Pulmonary artery endothelial cell (primary cell): ENCODE measurements around the gene CLNK. TPM values are rescaled to one million over a fixed set of nuclear protein-coding genes. Genes with fewer than 3 reads are reported as not detected.

Experiments
- DNase-seq: peaks from one replicate; pipeline ENCODE4 v3.0.0-alpha.2; 2011; ENCODE audit warnings: low read depth, low spot score
- total RNA-seq: library from RNA; depleted of rRNA; stranded (reverse); fragments of >200 nt; gene quantifications from 2 replicates; pipeline ENCODE4 v1.2.3, GENCODE V29; 2014

Gene CLNK
- total RNA-seq, 1 donor from 2014 or later: not detected

GRCh38 chr4:10701702-10702460 is 17.3 kb upstream of the CLNK start:
- DNase-seq: peak; percentile 17

DNA sequence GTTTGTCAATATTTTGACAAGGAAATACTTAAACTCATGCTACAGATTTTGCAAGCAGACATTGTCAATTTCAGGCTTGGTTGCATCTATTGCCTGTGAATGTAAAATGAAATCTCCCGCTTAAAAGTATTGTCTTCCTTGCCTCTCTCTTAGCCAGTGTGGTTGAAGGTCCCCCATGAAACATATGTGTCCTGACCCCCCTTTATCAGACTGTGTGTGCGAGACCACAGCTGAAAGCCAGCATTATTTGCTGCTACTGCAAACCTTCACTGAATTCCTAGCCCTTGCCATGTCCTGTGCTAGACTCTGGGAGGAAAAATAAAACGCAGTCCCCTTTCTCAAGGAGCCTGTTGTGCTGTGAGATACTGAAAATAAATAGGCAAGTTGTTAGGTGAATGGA is 16.6 kb upstream of the CLNK start:
- no peak for DNase-seq

DNA sequence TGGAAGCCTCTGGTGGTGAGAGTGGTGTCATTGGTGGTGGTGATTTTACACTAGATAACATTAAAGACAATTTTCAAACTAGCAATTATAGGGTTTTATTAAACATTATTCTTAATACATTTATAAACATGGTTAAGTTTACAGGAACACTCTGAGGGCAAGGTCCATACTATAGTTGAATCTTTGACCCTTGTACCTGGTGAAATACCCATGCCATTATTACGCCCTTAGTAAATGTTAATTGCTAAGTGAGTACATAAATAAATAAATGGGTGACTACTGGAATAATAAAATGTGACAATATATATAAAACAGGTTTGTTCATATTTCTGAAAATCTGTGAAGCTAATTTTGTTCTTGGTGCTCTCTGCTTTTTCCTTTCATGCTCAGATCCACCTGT is 13.6 kb upstream of the CLNK start:
- DNase-seq: no peak

GRCh38 chr4:10697086-10697485 is 12.5 kb upstream of the CLNK start:
- no peak for DNase-seq

- no peak for DNase-seq
These were observed 11.7 kb upstream of the CLNK start for GRCh38 chr4:10696253-10696652.

DNA sequence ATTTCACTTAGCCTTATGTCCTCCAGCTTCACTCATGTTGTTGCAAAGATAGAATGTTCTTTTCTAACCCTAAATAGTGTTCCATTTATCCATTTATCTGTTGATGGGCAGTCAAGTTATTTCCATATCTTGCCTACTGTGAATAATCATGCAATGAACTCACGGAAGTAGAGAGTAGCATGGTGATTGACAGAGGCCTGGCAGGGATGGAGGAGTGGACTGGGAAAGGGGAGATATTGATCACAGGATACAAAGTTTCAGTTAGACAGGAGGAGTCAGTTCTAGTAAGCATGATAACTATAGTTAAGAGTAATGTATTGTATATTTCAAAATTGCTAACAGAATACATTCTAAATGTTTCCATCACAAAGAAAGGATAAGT is 10.3 kb upstream of the CLNK start:
- no peak for DNase-seq

- DNase-seq: no peak
These were observed 9.7 kb upstream of the CLNK start for GRCh38 chr4:10694151-10694827.

DNA sequence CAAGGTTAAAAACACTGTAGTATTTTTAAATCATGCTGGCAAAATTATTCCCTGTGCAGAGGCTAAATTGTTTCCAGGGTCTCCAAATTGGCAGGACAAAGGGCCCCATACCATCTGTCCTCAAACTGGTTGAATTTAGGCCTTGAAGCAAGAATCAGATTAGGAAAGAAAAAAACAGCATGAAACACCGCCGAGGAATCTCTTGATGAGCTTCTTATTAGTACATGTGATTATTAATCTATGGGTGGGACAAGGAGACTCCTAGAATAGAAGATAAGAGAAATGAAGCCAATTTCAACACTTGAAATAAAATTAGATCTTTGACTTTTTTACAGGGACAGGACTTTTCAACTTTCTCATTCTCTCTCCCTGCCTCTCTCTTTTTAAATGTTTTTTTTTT is 7.1 kb upstream of the CLNK start:
- DNase-seq: no peak

DNA sequence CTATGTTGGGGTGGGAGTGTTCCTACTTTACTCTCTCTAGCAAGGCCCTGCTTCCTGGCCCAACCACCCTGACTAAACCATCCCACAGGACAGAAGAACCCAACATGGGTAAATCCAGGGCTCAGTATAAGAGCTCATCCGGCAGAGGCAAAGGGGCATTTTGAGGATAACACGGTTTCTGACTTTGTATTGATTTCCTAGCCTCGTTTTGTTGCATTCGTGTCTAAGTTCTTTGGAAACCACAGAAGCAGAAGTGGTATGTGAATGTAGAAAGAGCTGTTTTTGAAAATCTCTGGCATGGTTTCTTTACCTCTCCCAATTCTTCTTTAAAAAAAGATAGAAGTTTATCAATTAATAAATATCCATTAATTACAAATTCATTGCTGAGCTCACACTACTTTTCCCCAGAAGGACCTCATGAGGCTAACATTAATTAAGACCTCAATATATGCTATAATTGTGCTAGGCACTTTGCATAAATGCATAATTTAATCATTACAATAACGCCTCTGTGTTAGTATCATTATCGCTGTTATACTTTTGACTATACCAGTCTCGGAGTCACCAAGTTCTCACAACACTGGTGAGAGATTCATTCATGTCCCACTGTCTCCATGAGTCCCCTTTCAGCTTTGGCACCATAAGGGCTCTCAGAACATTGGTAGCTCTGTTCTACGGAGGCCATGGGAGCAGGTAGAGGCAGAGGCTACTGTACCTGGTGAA is 5.8 kb upstream of the CLNK start:
- DNase-seq: no peak

DNA sequence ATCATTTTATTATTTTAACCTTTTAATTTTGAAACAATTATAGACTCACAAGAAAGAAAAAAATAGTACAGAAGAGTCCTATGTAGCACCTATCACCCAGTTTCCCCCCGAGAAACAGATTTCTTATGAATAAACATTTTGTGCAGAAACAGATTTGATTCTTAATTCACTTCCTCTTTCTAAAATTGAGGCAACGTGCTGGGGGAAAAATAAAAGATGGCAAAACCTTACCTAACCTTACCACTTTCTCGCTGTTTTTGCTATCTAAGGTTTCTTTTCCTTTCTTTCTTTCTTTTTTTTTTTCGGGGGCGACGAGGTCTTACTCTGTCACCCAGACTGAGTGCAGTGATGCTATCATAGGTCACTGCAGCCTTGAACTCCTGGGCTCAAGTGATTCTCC is 4.3 kb upstream of the CLNK start:
- no peak for DNase-seq

DNA sequence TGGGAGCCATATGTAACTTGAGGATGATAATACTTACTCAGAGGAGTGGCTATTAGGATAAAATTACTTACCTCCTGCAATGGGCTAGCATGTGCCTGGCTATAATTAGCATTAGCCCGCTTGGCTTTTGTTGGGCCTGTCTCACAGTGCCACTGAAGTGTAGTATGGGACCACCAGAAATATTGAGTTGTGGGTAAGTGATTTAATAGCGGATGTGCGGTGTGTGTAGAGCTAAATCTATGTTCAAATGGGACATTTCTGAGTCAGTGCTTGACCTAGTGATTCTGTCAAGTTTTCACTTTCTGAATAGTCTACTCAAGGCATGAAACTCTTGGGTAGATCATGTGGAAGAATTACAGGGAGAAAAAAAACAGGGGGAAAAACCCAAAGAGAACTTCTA is 3.5 kb upstream of the CLNK start:
- DNase-seq: no peak

- no peak for DNase-seq
These were observed 3.0 kb upstream of the CLNK start for GRCh38 chr4:10687526-10687925.

GRCh38 chr4:10682397-10682796 is 2.2 kb downstream of the CLNK start:
- no peak for DNase-seq

GRCh38 chr4:10677796-10678497 is 6.6 kb downstream of the CLNK start:
- DNase-seq: no peak

GRCh38 chr4:10673817-10674369 is 10.7 kb downstream of the CLNK start:
- no peak for DNase-seq

- no peak for DNase-seq
These were observed 12.2 kb downstream of the CLNK start for GRCh38 chr4:10672379-10672778.

DNA sequence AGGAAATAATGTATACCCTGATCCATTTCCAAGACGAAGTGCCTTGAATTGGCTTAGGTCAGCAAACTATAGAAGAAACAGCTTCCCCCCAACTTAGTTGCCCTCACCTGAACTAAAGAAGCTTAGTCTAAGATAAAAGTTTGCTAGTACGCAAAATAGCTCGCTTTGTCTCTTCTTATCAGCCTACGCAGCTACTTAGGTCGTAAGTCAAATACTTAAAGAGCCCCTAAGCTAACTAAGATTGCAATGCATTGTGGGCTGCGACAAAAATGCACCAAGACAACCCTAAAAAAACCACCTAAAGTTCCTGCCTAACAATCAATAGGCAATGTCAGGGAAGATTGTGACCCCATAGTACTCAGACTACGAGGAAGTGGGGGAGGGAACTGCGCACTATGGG is 12.8 kb downstream of the CLNK start:
- DNase-seq: no peak

- no peak for DNase-seq
These were observed 13.2 kb downstream of the CLNK start for GRCh38 chr4:10671366-10671765.

DNA sequence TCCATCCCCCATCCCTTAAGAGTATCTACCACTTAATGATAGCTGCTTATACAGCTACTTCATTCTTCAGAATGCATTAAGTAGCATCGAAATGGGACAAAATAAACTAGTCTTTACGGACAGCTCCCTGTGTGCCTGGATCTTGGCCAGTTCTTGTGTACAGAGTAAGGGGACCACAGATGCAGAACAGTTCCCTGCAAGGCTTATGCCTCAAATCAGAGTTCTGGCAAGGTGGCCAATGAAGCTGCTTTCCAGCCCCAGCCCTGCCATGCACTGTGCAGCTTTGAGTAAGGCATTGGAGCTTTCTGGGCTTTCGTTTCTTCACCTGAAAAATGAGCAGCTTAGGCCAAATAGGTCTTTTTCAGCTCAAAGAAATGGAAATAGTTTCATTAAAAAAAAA is 14.2 kb downstream of the CLNK start:
- DNase-seq: no peak

DNA sequence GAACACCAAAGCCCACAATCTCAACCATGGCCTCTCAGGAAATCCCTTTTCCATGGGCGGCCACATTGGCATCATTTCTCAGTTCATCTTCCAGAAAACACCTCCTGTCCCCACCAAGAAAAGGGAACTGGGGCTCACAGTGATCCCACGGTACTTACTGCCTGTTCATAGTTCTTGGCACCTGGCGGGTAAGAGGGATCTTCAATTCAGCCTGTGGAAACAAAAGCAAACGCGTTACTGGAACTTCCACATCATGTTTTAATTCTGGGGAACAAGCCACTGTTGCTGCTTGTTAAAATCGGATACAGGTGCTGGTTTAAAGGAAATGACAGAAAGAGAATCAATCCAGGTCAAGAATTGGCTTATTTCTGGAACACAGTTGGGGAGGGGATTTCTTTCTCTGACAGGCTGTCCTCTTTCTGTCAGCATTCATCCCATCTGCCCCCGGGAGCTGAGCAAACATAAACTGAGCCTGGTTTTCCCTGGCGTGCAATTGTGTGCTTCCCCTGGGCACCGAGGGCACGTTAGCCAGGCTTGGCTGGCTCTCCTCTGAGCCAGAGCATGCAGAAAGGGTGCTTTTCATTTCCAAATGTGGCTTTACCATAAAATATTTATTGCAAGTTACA is 16.8 kb downstream of the CLNK start:
- no peak for DNase-seq

GRCh38 chr4:10666616-10667015 is 18.0 kb downstream of the CLNK start:
- no peak for DNase-seq
